Measurements from ENCODE around the gene EGFL7.

DNA sequence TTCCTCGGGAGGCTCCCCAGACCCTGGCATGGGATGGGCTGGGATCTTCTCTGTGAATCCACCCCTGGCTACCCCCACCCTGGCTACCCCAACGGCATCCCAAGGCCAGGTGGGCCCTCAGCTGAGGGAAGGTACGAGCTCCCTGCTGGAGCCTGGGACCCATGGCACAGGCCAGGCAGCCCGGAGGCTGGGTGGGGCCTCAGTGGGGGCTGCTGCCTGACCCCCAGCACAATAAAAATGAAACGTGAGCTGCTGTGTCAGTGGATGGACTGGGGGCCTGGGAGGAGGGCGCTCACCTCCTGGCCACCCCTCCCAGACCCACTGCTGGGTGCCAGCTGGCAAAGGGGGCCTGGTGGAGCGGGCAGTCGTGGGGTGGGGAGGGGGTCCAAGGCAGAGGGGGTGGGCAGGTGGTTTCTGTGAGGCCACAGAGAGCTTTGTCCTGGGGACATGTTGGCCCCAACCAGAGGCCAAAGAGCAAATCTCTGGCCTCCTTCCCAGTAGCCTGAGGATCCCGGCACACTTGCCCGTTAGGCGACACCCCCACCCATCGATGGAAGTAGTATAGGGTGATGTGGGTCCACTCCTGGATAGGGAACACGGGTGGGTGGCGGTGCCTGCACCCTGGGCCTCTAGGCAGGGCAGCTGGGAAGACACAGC is 9.8 kb downstream of the EGFL7 start:
- no peak for TF ChIP-seq ZNF256 (CRISPR knock-in tag; conservative IDR thresholded peaks at IDR 0.05)
- TF ChIP-seq, protein P1, sequence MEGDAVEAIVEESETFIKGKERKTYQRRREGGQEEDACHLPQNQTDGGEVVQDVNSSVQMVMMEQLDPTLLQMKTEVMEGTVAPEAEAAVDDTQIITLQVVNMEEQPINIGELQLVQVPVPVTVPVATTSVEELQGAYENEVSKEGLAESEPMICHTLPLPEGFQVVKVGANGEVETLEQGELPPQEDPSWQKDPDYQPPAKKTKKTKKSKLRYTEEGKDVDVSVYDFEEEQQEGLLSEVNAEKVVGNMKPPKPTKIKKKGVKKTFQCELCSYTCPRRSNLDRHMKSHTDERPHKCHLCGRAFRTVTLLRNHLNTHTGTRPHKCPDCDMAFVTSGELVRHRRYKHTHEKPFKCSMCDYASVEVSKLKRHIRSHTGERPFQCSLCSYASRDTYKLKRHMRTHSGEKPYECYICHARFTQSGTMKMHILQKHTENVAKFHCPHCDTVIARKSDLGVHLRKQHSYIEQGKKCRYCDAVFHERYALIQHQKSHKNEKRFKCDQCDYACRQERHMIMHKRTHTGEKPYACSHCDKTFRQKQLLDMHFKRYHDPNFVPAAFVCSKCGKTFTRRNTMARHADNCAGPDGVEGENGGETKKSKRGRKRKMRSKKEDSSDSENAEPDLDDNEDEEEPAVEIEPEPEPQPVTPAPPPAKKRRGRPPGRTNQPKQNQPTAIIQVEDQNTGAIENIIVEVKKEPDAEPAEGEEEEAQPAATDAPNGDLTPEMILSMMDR (CRISPR knock-in tag; IDR thresholded peaks at IDR 0.05): no peak
- TF ChIP-seq CREM (IDR thresholded peaks at IDR 0.05): no peak
- no peak for TF ChIP-seq CREM (CRISPR knock-in tag; IDR thresholded peaks at IDR 0.05)
- TF ChIP-seq, protein P2, sequence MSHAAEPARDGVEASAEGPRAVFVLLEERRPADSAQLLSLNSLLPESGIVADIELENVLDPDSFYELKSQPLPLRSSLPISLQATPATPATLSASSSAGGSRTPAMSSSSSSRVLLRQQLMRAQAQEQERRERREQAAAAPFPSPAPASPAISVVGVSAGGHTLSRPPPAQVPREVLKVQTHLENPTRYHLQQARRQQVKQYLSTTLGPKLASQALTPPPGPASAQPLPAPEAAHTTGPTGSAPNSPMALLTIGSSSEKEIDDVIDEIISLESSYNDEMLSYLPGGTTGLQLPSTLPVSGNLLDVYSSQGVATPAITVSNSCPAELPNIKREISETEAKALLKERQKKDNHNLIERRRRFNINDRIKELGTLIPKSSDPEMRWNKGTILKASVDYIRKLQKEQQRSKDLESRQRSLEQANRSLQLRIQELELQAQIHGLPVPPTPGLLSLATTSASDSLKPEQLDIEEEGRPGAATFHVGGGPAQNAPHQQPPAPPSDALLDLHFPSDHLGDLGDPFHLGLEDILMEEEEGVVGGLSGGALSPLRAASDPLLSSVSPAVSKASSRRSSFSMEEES (CRISPR knock-in tag; IDR thresholded peaks at IDR 0.05): no peak
- TF ChIP-seq SIN3B (IDR thresholded peaks at IDR 0.05; ENCODE audit: low read length): no peak
- no peak for TF ChIP-seq KLF15 (CRISPR knock-in tag; IDR thresholded peaks at IDR 0.05; ENCODE audit: borderline replicate concordance)
- no peak for TF ChIP-seq SMC3 (IDR thresholded peaks at IDR 0.05; ENCODE audit: low read length)
- TF ChIP-seq ZBTB20 (CRISPR knock-in tag; IDR thresholded peaks at IDR 0.05; ENCODE audit: borderline replicate concordance, low read depth): no peak
- TF ChIP-seq ZNF30 (CRISPR knock-in tag; IDR thresholded peaks at IDR 0.05): no peak
- TF ChIP-seq FIP1L1 (IDR thresholded peaks at IDR 0.05; ENCODE audit: borderline replicate concordance, insufficient read depth, low read depth, low read length): no peak

Data from HepG2 (cell line).